Endodermal cell (in vitro differentiated cells): Measurements from ENCODE around the gene DDTL. TPM values are rescaled to one million over a fixed set of nuclear protein-coding genes. Genes with fewer than 3 reads are reported as not detected.
A peak's percentile ranks its signal among the peaks of the same experiment; 100 is the strongest.

Experiments
- DNase-seq: peaks from one replicate; pipeline ENCODE4 v3.0.0-alpha.2; 2017
- H3K27ac ChIP-seq: 2 replicates; pipeline ENCODE4 v1.5.1; 2013; ENCODE audit warnings: mild to moderate bottlenecking, low read depth, low read length, moderate library complexity
- H3K27me3 ChIP-seq: 2 replicates; pipeline ENCODE4 v1.6.1; 2013; ENCODE audit warnings: mild to moderate bottlenecking, low read length, moderate library complexity; ENCODE audit not compliant: insufficient read depth, control insufficient read depth, poor library complexity, severe bottlenecking
- H3K36me3 ChIP-seq: 2 replicates; pipeline ENCODE4 v1.7.0; 2013; ENCODE audit warnings: mild to moderate bottlenecking, low read length, moderate library complexity; ENCODE audit not compliant: control insufficient read depth, insufficient read depth
- H3K4me1 ChIP-seq: one replicate; pipeline ENCODE4 v1.7.0; 2013; ENCODE audit warnings: low read length; ENCODE audit not compliant: control insufficient read depth, insufficient read depth
- H3K4me3 ChIP-seq: 2 replicates; pipeline ENCODE4 v1.5.1; 2013; ENCODE audit warnings: mild to moderate bottlenecking, low read length, moderate library complexity
- H3K9ac ChIP-seq: 2 replicates; pipeline ENCODE4 v1.6.1; 2013; ENCODE audit warnings: mild to moderate bottlenecking, low read length, moderate library complexity; ENCODE audit not compliant: poor library complexity, severe bottlenecking; ENCODE audit errors: extremely low read depth
- H3K9me3 ChIP-seq: 2 replicates; pipeline ENCODE4 v1.6.1; 2013; ENCODE audit warnings: mild to moderate bottlenecking, low read length, moderate library complexity; ENCODE audit not compliant: control insufficient read depth
- H3K27ac Mint-ChIP-seq: 2 replicates; pipeline ENCODE4 v1.8.0; 2020; ENCODE audit warnings: mixed read lengths
- H3K27me3 Mint-ChIP-seq: 2 replicates; pipeline ENCODE4 v1.8.0; 2021; ENCODE audit warnings: mild to moderate bottlenecking, mixed read lengths; ENCODE audit not compliant: insufficient read depth
- H3K36me3 Mint-ChIP-seq: 2 replicates; pipeline ENCODE4 v1.8.0; 2020; ENCODE audit warnings: low read depth, mixed read lengths
- H3K4me1 Mint-ChIP-seq: 2 replicates; pipeline ENCODE4 v1.8.0; 2020; ENCODE audit warnings: mixed read lengths
- H3K4me3 Mint-ChIP-seq: 2 replicates; pipeline ENCODE4 v1.8.0; 2020; ENCODE audit warnings: mild to moderate bottlenecking, moderate library complexity, mixed read lengths
- H3K9me3 Mint-ChIP-seq: 2 replicates; pipeline ENCODE4 v1.8.0; 2020; ENCODE audit warnings: mild to moderate bottlenecking, mixed read lengths
- CTCF ChIP-seq: fragments of 200-600 bp; sonication (generic); conservative IDR thresholded peaks from 2 replicates; pipeline ENCODE4 v1.5.0; 2021; ENCODE audit warnings: antibody characterized with exemption, mild to moderate bottlenecking
- WGBS, 2 experiments: methylation state at CpG; one replicate each; pipeline versions ENCODE4 v1.1.5 to v1.1.7; 2013; ENCODE audit warnings: missing lambda C conversion rate in 2 of 2, mixed read lengths in 1 of 2; ENCODE audit not compliant: insufficient coverage in 1 of 2, insufficient read length in 1 of 2; 5-methylcytosine and 5-hydroxymethylcytosine counted together
- total RNA-seq, 2 donors: library from RNA; stranded (reverse); fragmentation: NEBNext Ultra II Directional in 1 of 2; extraction: Animal tissue kit (Norgen Biotek cat#: 25700) in 1 of 2; gene quantifications; 2 replicates in 1 of 2; 3 replicates in 1 of 2; pipeline ENCODE4 v1.2.1, GENCODE V29; 2021

The DDTL gene
- total RNA-seq, 2 donors from 2014 or later, result 1.2 TPM; not detected in 1

DNA sequence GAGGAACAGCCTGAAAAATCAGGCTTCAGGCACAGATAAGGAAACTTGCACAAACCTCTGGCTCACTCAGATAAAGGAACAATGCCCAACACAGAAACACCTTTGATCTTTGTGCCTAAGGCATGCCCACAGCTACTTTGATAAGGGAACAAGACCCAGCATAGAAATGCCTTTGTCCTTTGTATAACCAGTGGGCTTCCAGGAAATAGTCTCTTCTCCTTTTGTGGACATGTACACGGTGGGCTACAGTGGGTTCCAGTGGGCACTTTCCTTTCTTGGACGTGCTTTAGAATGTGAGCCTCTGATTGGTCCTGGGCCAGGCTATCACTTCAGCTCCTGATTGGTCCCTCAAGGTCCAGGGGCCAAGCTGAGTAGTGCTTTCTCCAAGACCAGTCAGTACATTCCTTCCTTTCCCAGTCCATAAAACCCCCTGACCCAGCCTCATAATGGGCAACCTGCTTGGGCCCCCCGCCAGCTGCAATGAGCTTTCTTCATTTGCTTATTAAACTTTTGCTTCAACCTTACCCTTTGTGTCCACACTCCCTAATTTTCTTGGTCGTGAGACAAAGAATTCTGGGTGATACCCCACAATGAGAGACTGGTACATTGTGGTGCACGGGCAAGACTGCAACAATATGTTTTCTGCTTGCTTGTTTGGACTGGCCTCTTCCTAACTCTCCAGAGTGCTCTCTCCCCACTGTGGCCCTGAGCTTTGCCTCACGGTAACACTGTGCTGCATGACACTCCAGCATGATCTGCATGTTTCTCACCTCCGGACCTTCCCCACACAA is 42.7 kb downstream of the DDTL start:
- DNase-seq, result no peak
- TF ChIP-seq CTCF, result no peak
- no peak overlapping the region for H3K9ac ChIP-seq
- Mint-ChIP-seq H3K36me3 (no peaks in the 10 kb centered on the region), H3K4me3 (no peak overlapping the region), H3K27ac (no peak overlapping the region), H3K27me3 (peaks cover 6% of the 10 kb centered on the region), H3K4me1 (peaks cover 14% of the 10 kb centered on the region), H3K9me3 (no peaks in the 10 kb centered on the region)
- H3K4me3 ChIP-seq, result no peak overlapping the region
- H3K36me3 ChIP-seq, result no peaks in the 10 kb centered on the region
- no peak overlapping the region for H3K27ac ChIP-seq
- peaks cover 8% of the 10 kb centered on the region for H3K9me3 ChIP-seq
- WGBS, 2 experiments, result 92 to 95% methylated on average over 5 to 7 of the region's 7 CpGs
- H3K4me1 ChIP-seq, result peaks cover 4% of the 10 kb centered on the region
- no peaks in the 10 kb centered on the region for H3K27me3 ChIP-seq

DNA sequence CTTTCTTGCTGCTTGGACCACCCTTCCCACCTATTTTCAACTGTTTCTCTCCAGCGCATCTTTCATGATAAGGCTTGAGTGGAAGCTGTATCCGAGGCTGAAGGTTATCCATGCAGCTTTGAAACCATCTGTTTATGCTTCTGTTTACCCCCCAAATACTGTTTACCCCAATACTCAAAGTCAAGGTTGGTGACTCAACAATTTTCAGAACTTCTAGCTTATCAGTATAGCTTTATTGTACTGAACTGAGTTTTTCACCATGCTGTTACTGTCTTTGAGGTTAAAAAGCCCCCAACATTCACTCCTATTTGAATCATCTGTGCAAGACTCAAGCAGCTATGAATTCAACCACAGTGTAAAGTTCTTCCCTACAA is 43.3 kb downstream of the DDTL start:
- Mint-ChIP-seq H3K36me3 (no peaks in the 10 kb centered on the region), H3K4me3 (peak overlapping the region; percentile 83), H3K9me3 (no peaks in the 10 kb centered on the region), H3K27me3 (peaks cover 6% of the 10 kb centered on the region), H3K27ac (no peak overlapping the region), H3K4me1 (peaks cover 14% of the 10 kb centered on the region)
- H3K9me3 ChIP-seq, result peaks cover 8% of the 10 kb centered on the region
- no peak overlapping the region for H3K9ac ChIP-seq
- no peak for TF ChIP-seq CTCF
- 93 to 100% methylated on average over 2 of the region's 2 CpGs for WGBS, 2 experiments
- no peaks in the 10 kb centered on the region for H3K27me3 ChIP-seq
- H3K36me3 ChIP-seq, result no peaks in the 10 kb centered on the region
- peaks cover 4% of the 10 kb centered on the region for H3K4me1 ChIP-seq
- H3K4me3 ChIP-seq, result no peak overlapping the region
- DNase-seq, result no peak
- H3K27ac ChIP-seq, result no peak overlapping the region

- Mint-ChIP-seq H3K36me3 (peaks cover 6% of the 10 kb centered on the region), H3K27ac (peak overlapping the region; percentile 90), H3K9me3 (no peaks in the 10 kb centered on the region), H3K27me3 (peaks cover 4% of the 10 kb centered on the region), H3K4me1 (peaks cover 14% of the 10 kb centered on the region), H3K4me3 (peak overlapping the region; percentile 83)
- no peak for TF ChIP-seq CTCF
- Histone ChIP-seq H3K9me3 (peaks cover 16% of the 10 kb centered on the region), H3K36me3 (peaks cover 10% of the 10 kb centered on the region), H3K27ac (peak overlapping the region; percentile 72), H3K4me1 (peaks cover 4% of the 10 kb centered on the region), H3K9ac (peak overlapping the region; percentile 89), H3K4me3 (peak overlapping the region; percentile 99), H3K27me3 (no peaks in the 10 kb centered on the region)
- 3 to 5% methylated on average over 9 to 10 of the region's 10 CpGs for WGBS, 2 experiments
- no peak for DNase-seq
These were observed 45.0 kb downstream of the DDTL start for GRCh38 chr22:24011735-24012068.
